Neutrophil (primary cell): ENCODE measurements around the gene SDC1.
"Not testable (repeated sequence)": the region's sequence is repeated elsewhere in the genome, so short reads cannot be mapped to it uniquely, and the experiment has no call there.

Source experiments
- H3K27ac ChIP-seq: fragments of 200-600 bp; sonication (generic); 2 replicates; pipeline ENCODE4 v1.5.1; 2016; ENCODE audit warnings: mild to moderate bottlenecking, moderate library complexity
- H3K27me3 ChIP-seq: fragments of 200-600 bp; sonication (generic); 2 replicates; pipeline ENCODE4 v1.6.0; 2016; ENCODE audit warnings: mild to moderate bottlenecking
- H3K36me3 ChIP-seq: fragments of 200-600 bp; sonication (generic); 2 replicates; pipeline ENCODE4 v1.5.1; 2017
- H3K4me1 ChIP-seq, 2 experiments: fragments of 200-600 bp in 1 of 2; sonication (generic) in 1 of 2; 1 replicate in 1 of 2; 2 replicates in 1 of 2; pipeline versions ENCODE4 v1.5.1 to v1.6.1; 2013 to 2016; ENCODE audit warnings: low read depth in 1 of 2, low read length in 1 of 2, mild to moderate bottlenecking in 1 of 2, moderate library complexity in 1 of 2; ENCODE audit not compliant: control insufficient read depth in 1 of 2, insufficient read depth in 1 of 2
- H3K4me3 ChIP-seq, 2 experiments: fragments of 200-600 bp in 1 of 2; sonication (generic) in 1 of 2; 1 replicate in 1 of 2; 2 replicates in 1 of 2; pipeline ENCODE4 v1.5.1; 2013 to 2016; ENCODE audit warnings: low read depth in 1 of 2, low read length in 1 of 2, mild to moderate bottlenecking in 1 of 2, moderate library complexity in 1 of 2
- H3K9me3 ChIP-seq: fragments of 200-600 bp; sonication (generic); 2 replicates; pipeline ENCODE4 v1.5.1; 2016
- CTCF ChIP-seq: fragments of 200-600 bp; sonication (generic); IDR thresholded peaks from 2 replicates; pipeline ENCODE4 v1.5.1; 2016; ENCODE audit warnings: antibody characterized with exemption

The SDC1 gene

DNA sequence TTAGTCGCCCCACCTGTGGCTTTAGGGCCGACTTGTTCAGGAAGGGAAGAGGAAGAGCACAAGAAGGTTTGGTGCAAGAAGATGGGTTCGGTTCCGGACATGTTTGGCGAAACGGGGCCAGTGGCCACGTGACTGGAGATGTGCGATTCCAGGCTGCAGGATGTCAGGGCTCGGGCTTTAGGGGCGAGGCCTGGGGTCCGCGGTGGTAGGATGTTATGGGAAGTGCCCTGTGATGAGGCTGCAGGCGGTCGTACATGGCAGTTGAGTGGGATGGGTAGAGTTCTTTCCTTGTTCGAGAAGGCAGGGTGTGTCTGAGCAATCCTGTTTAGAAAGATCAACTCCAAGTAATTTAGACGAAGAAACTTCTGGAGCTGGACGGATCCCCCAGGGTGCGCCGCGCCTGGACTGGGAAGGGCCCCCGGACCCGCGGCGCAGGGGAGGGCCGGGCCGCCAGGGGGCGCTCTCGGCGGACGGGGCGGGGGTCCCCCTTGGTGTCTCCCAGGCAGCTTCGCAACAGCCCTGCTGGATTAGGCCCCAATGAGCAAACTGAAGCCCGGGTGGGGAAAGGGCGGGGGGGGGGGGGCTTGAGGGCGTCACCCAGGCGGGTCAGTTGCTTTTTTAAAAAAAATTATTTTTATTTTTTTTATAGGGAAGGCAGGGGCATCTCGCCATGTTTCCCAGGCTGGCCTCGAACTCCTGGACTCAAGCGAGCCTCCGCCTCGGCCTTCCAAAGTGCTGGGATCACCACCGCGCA is 17.2 kb upstream of the SDC1 start:
- no peak overlapping the region for H3K27ac ChIP-seq
- no peaks in the 10 kb centered on the region for H3K4me1 ChIP-seq
- peak; percentile 50 for TF ChIP-seq CTCF
- H3K4me3 ChIP-seq = no peak overlapping the region
- H3K9me3 ChIP-seq = no peaks in the 10 kb centered on the region
- H3K36me3 ChIP-seq = peaks cover 10% of the 10 kb centered on the region
- peaks cover 17% of the 10 kb centered on the region for H3K27me3 ChIP-seq

DNA sequence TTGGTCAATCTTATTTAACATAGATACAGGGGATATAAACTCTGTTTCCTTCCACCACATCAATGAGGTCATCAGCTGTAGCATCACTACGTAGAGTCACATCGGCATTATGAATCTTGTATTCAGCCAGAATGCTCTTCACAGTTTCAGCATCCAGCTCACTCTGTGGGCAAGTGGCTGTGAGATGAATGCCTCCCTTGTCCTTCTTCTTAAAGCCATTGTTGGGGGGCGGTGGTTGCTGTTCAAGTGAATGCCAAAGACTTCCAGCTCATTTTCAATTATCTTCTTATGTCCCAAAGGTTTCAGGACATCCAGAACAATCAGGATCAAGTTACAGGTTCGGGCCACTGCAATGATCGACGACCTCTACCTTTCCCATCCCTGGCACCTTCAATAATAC is 15.4 kb upstream of the SDC1 start:
- peaks cover 26% of the 10 kb centered on the region for H3K27me3 ChIP-seq
- H3K4me1 ChIP-seq, H3K36me3 ChIP-seq, H3K27ac ChIP-seq, H3K4me3 ChIP-seq, H3K9me3 ChIP-seq: not testable (repeated sequence)

DNA sequence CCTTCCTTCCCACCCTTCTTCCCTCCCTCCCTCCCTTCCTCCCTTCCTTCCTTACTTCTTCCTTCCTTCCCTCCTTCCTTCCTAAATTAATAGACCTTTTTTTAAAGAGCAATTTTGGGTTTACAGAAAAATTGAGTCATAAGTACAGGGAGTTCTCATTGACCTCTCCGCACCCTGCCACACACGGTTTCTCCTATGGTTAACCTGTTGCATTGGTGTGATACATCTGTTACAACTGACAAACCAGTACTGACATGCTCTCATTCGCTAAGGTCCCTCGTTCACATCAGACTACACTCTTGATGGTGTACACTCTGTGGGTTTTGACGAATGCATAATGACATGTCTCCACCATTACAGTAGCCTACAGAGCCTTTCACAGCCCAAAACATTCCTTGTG is 11.6 kb upstream of the SDC1 start:
- Histone ChIP-seq H3K36me3 (no peaks in the 10 kb centered on the region), H3K4me1 (no peaks in the 10 kb centered on the region), H3K27ac (no peak overlapping the region), H3K4me3 (no peak overlapping the region), H3K9me3 (no peaks in the 10 kb centered on the region), H3K27me3 (peaks cover 12% of the 10 kb centered on the region)
- no peak for TF ChIP-seq CTCF

GRCh38 chr2:20235655-20236305 is 10.8 kb upstream of the SDC1 start:
- H3K27ac ChIP-seq = no peak overlapping the region

GRCh38 chr2:20234597-20234996 is 9.7 kb upstream of the SDC1 start:
- not testable (repeated sequence) for H3K36me3 ChIP-seq, H3K9me3 ChIP-seq, H3K4me1 ChIP-seq, H3K27ac ChIP-seq, H3K4me3 ChIP-seq
- peaks cover 25% of the 10 kb centered on the region for H3K27me3 ChIP-seq

More at GRCh38 chr2:20235655-20236305, 10.8 kb upstream of the SDC1 start:
- Histone ChIP-seq H3K36me3 (no peaks in the 10 kb centered on the region), H3K4me1 (no peaks in the 10 kb centered on the region), H3K4me3 (no peak overlapping the region), H3K27me3 (peaks cover 18% of the 10 kb centered on the region), H3K9me3 (no peaks in the 10 kb centered on the region)
- no peak for TF ChIP-seq CTCF

- Histone ChIP-seq H3K27me3 (peaks cover 39% of the 10 kb centered on the region), H3K4me1 (no peaks in the 10 kb centered on the region), H3K36me3 (no peaks in the 10 kb centered on the region), H3K27ac (no peak overlapping the region), H3K9me3 (no peaks in the 10 kb centered on the region), H3K4me3 (no peak overlapping the region)
- TF ChIP-seq CTCF = no peak
Measured at GRCh38 chr2:20232837-20233207, 7.9 kb upstream of the SDC1 start.
